GM23248 (cell line): ENCODE data around the gene PRIMPOL.

ENCODE experiments used
- EZH2 ChIP-seq: fragments of 200-600 bp; sonication (generic); IDR thresholded peaks from 2 replicates; pipeline ENCODE4 v1.6.1; 2018; ENCODE audit warnings: antibody characterized with exemption, mild to moderate bottlenecking; ENCODE audit not compliant: insufficient read depth, poor library complexity, severe bottlenecking
- EZH2phosphoT487 ChIP-seq: fragments of 200-600 bp; sonication (generic); IDR thresholded peaks from 2 replicates; pipeline ENCODE4 v1.6.1; 2018; ENCODE audit warnings: antibody characterized with exemption, moderate library complexity, mild to moderate bottlenecking, low read depth; ENCODE audit not compliant: insufficient read depth

- no peak for TF ChIP-seq EZH2
- no peak for TF ChIP-seq EZH2phosphoT487
These were observed 85.2 kb downstream of the PRIMPOL start for GRCh38 chr4:184734758-184735157.
